Endothelial cell of umbilical vein (primary cell): ENCODE results near the gene TSEN54. TPM values are rescaled to one million over a fixed set of nuclear protein-coding genes. Genes with fewer than 3 reads are reported as not detected.

Experiments used
- BruUV-seq: library from RNA; stranded (reverse); fragments of 400-500 nt; replicated peaks from 2 replicates; lab custom pipeline; 2021; lab: Mats Ljungman, UMichigan
- CTCF ChIA-PET: fragments of 300-600, 350-600 bp; sonication (Branson Sonifier 250); formaldehyde crosslinking; loops from one replicate; lab custom pipeline; 2021; ENCODE audit warnings: antibody characterized with exemption, inconsistent platforms; lab: Charles Lee
- POLR2A ChIA-PET: fragments of 300-600, 350-600 bp; sonication (Branson Sonifier 250); formaldehyde crosslinking; loops from one replicate; lab custom pipeline; 2021; ENCODE audit warnings: antibody characterized with exemption, inconsistent platforms; lab: Charles Lee
- DNase-seq: peaks from one replicate; pipeline ENCODE4 v3.0.0-alpha.2; 2011; ENCODE audit warnings: low read depth, low spot score
- FAIRE-seq: peaks from 2 replicates; lab custom pipeline; 2011; peaks lifted over from hg19 to GRCh38; lab: Jason Lieb, UNC
- H2AFZ ChIP-seq: 2 replicates; pipeline ENCODE4 v1.6.0; 2012; ENCODE audit warnings: low read depth, low read length, control low read depth, inconsistent platforms
- H3K27ac ChIP-seq: 2 replicates; pipeline ENCODE4 v1.5.1; 2011; ENCODE audit warnings: low read depth, mild to moderate bottlenecking, control low read depth, low read length, moderate library complexity; ENCODE audit not compliant: insufficient read depth
- H3K27me3 ChIP-seq, 2 experiments: 2 replicates each; pipeline versions ENCODE4 v1.6.0 to v1.6.1; 2011; ENCODE audit warnings: low read length in 2 of 2, mixed read lengths in 1 of 2; ENCODE audit not compliant: control insufficient read depth in 2 of 2, insufficient read depth in 2 of 2
- H3K36me3 ChIP-seq, 2 experiments: 2 replicates in 1 of 2; 3 replicates in 1 of 2; pipeline ENCODE4 v1.5.1; 2011; ENCODE audit warnings: low read length in 2 of 2, mild to moderate bottlenecking in 1 of 2, moderate library complexity in 1 of 2; ENCODE audit not compliant: control insufficient read depth in 2 of 2, insufficient read depth in 2 of 2; ENCODE audit errors: extremely low read depth in 1 of 2
- H3K4me1 ChIP-seq: 3 replicates; pipeline ENCODE4 v1.5.1; 2011; ENCODE audit warnings: mild to moderate bottlenecking, low read length; ENCODE audit not compliant: control insufficient read depth, insufficient read depth; ENCODE audit errors: extremely low read depth
- H3K4me2 ChIP-seq: 2 replicates; pipeline ENCODE4 v1.6.1; 2011; ENCODE audit warnings: low read length, control low read depth, mixed read lengths; ENCODE audit not compliant: insufficient read depth
- H3K4me3 ChIP-seq, 3 experiments: fragments of 200-600 bp in 1 of 3; sonication (generic), shearing (Covaris generic) in 1 of 3; replicated peaks in 1 of 3; 2 replicates each; pipeline ENCODE4 v1.5.1; 2011 to 2016; ENCODE audit warnings: control low read depth in 3 of 3, low read length in 3 of 3, mild to moderate bottlenecking in 2 of 3, inconsistent platforms in 1 of 3, low read depth in 1 of 3, moderate library complexity in 1 of 3; ENCODE audit not compliant: insufficient read depth in 1 of 3
- H3K79me2 ChIP-seq: 2 replicates; pipeline ENCODE4 v1.6.0; 2012; ENCODE audit warnings: low read length, inconsistent platforms; ENCODE audit not compliant: control insufficient read depth, insufficient read depth
- H3K9ac ChIP-seq: replicated peaks from 2 replicates; pipeline ENCODE3; 2011; ENCODE audit warnings: low read length, control low read depth; ENCODE audit not compliant: insufficient read depth; ENCODE audit errors: extremely low read depth
- H3K9me1 ChIP-seq: replicated peaks from 3 replicates; pipeline ENCODE4 v1.6.0; 2011; ENCODE audit warnings: mild to moderate bottlenecking, low read length; ENCODE audit not compliant: control insufficient read depth, insufficient read depth; ENCODE audit errors: extremely low read depth
- H3K9me3 ChIP-seq: replicated peaks from 2 replicates; pipeline ENCODE4 v1.5.1; 2012; ENCODE audit warnings: low read length, inconsistent platforms; ENCODE audit not compliant: control insufficient read depth, insufficient read depth
- H4K20me1 ChIP-seq: replicated peaks from 2 replicates; pipeline ENCODE3; 2011; ENCODE audit warnings: mild to moderate bottlenecking, low read length; ENCODE audit not compliant: control insufficient read depth, insufficient read depth; ENCODE audit errors: extremely low read depth
- CTCF ChIP-seq, 2 donors: IDR thresholded peaks; 1 replicate in 1 of 2; 2 replicates in 1 of 2; pipeline ENCODE4 v1.5.1; 2011; ENCODE audit warnings: low read length in 2 of 2, mild to moderate bottlenecking in 2 of 2, moderate library complexity in 2 of 2, control low read depth in 1 of 2, inconsistent platforms in 1 of 2, low read depth in 1 of 2; ENCODE audit not compliant: insufficient read depth in 1 of 2; ENCODE audit errors: extremely low read depth in 1 of 2
- EZH2 ChIP-seq: IDR thresholded peaks from 2 replicates; pipeline ENCODE4 v1.6.1; 2012; ENCODE audit warnings: borderline replicate concordance, low read depth, mild to moderate bottlenecking, moderate library complexity, low read length, inconsistent platforms; ENCODE audit not compliant: severe bottlenecking
- FOS ChIP-seq: IDR thresholded peaks from 2 replicates; pipeline ENCODE4 v1.6.1; 2011; ENCODE audit warnings: mild to moderate bottlenecking, low read length, moderate library complexity, borderline replicate concordance; ENCODE audit not compliant: insufficient read depth
- GATA2 ChIP-seq: IDR thresholded peaks from 2 replicates; pipeline ENCODE4 v1.7.0; 2011; ENCODE audit warnings: low read depth, mild to moderate bottlenecking, moderate library complexity, mixed read lengths, low read length; ENCODE audit not compliant: insufficient read length, insufficient read depth
- JUN ChIP-seq: IDR thresholded peaks from 2 replicates; pipeline ENCODE4 v1.6.1; 2011; ENCODE audit warnings: borderline replicate concordance, low read depth; ENCODE audit not compliant: insufficient read length, insufficient read depth
- MYC ChIP-seq: IDR thresholded peaks from one replicate; pipeline ENCODE4 v1.6.1; 2011; ENCODE audit warnings: mild to moderate bottlenecking, low read depth, low read length
- POLR2A ChIP-seq: IDR thresholded peaks from 2 replicates; pipeline ENCODE4 v1.6.1; 2012; ENCODE audit warnings: low read depth, mild to moderate bottlenecking, control low read depth, low read length
- POLR2AphosphoS5 ChIP-seq: IDR thresholded peaks from 2 replicates; pipeline ENCODE4 v1.6.1; 2012; ENCODE audit warnings: low read depth, mild to moderate bottlenecking, control low read depth, low read length, moderate library complexity; ENCODE audit not compliant: insufficient read depth
- dilution Hi-C: fragments of 300-500 bp; cut with MboI; formaldehyde crosslinking; loops from one replicate; pipeline ENCODE4 v1.15.0; 2019; ENCODE audit warnings: low sequenced_read_pairs; ENCODE audit not compliant: extremely low pct_ligation_motif_present
- intact Hi-C: fragments of 100-400 bp; cut with micrococcal nuclease; formaldehyde crosslinking; loops from one replicate; pipeline ENCODE4 v1.10.0; 2022
- polyA plus RNA-seq, 4 experiments: library from polyadenylated mRNA; depleted of rRNA in 3 of 4; stranded (reverse) in 3 of 4; unstranded in 1 of 4; fragments of >200 nt; gene quantifications; 2 replicates each; pipeline versions ENCODE4 v1.2.1 to v1.2.3, GENCODE V29; 2011 to 2012; ENCODE audit warnings: missing spikeins in 1 of 4
- total RNA-seq: library from RNA; stranded (reverse); gene quantifications from 2 replicates; pipeline ENCODE4 v1.2.3, GENCODE V29; 2021
- TF ChIP-seq, protein P1 (sequence below): IDR thresholded peaks from 2 replicates; pipeline ENCODE4 v1.6.1; 2011; ENCODE audit not compliant: insufficient read depth, insufficient read length

TSEN54 gene
- total and polyA plus RNA-seq, 2 donors (not counting 3 experiments of a cell fraction or from before 2014, with no cell fraction given) = 22.3 to 26.3 TPM

- Histone ChIP-seq H3K4me3 (no peak overlapping the region), H3K9me1 (no peaks in the 10 kb centered on the region), H3K27ac (no peak overlapping the region), H3K27me3 (no peaks in the 10 kb centered on the region), H3K4me2 (no peak overlapping the region), H3K9me3 (no peaks in the 10 kb centered on the region), H3K4me1 (peaks cover 3% of the 10 kb centered on the region), H2AFZ (no peak overlapping the region), H3K79me2 (no peaks in the 10 kb centered on the region), H3K9ac (no peak overlapping the region), H4K20me1 (no peaks in the 10 kb centered on the region), H3K36me3 (peaks cover 0 to 31% of the 10 kb centered on the region in 2 experiments)
- ChIA-PET CTCF (no interaction called here), POLR2A (no interaction called here)
- no peak for DNase-seq
- no TSS peak for BruUV-seq
- intact Hi-C loops = no loop called here
- FAIRE-seq = no peak
- TF ChIP-seq MYC = no peak
- TF ChIP-seq EZH2 = no peak
- TF ChIP-seq POLR2A = no peak
- TF ChIP-seq GATA2 = no peak
- TF ChIP-seq, protein P1, sequence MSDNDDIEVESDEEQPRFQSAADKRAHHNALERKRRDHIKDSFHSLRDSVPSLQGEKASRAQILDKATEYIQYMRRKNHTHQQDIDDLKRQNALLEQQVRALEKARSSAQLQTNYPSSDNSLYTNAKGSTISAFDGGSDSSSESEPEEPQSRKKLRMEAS = no peak
- no peak for TF ChIP-seq POLR2AphosphoS5
- no peak for TF ChIP-seq JUN
- TF ChIP-seq CTCF (IDR thresholded peaks at IDR 0.05; ENCODE audit: extremely low read depth in 1 of 2, insufficient read depth in 1 of 2, low read depth in 1 of 2, low read length in 2 of 2) = no peak
- no peak for TF ChIP-seq FOS
- dilution Hi-C loops = no loop called here
Observed at GRCh38 chr17:75494326-75494877, 21.9 kb upstream of the TSEN54 start.
